ENCODE results near the gene GRAP2.

The GRAP2 gene

GRCh38 chr22:39979458-39979857 is 78.6 kb downstream of the GRAP2 start:
- TF ChIP-seq TEAD4 (IDR thresholded peaks at IDR 0.05) (no peak), TCF12 (IDR thresholded peaks at IDR 0.05; ENCODE audit: low read depth) (no peak), EP300 (IDR thresholded peaks at IDR 0.05; ENCODE audit: borderline replicate concordance) (no peak), YY1 (IDR thresholded peaks at IDR 0.05; ENCODE audit: low read depth) (no peak), RAD21 (IDR thresholded peaks at IDR 0.05; ENCODE audit: low read depth) (no peak), MAX (IDR thresholded peaks at IDR 0.05) (no peak), EGR1 (IDR thresholded peaks at IDR 0.05) (no peak), REST (IDR thresholded peaks at IDR 0.05; ENCODE audit: low read depth) (no peak), CEBPB (IDR thresholded peaks at IDR 0.05) (no peak), TAF1 (IDR thresholded peaks at IDR 0.05; ENCODE audit: low read depth) (no peak), NFIC (IDR thresholded peaks at IDR 0.05) (no peak), FOXM1 (IDR thresholded peaks at IDR 0.05; ENCODE audit: borderline replicate concordance, low read depth) (no peak), CREB1 (IDR thresholded peaks at IDR 0.05; ENCODE audit: low read depth) (no peak), ZBTB7A (IDR thresholded peaks at IDR 0.05; ENCODE audit: low read depth) (no peak)

- TF ChIP-seq RAD21 (IDR thresholded peaks at IDR 0.05; ENCODE audit: low read depth) (no peak), CREB1 (IDR thresholded peaks at IDR 0.05; ENCODE audit: low read depth) (no peak)
These were observed 79.7 kb downstream of the GRAP2 start for GRCh38 chr22:39980596-39980995.

GRCh38 chr22:39983346-39983745 is 82.5 kb downstream of the GRAP2 start:
- TF ChIP-seq YY1 (IDR thresholded peaks at IDR 0.05; ENCODE audit: low read depth): no peak
- TF ChIP-seq FOXM1 (IDR thresholded peaks at IDR 0.05; ENCODE audit: borderline replicate concordance, low read depth): no peak
- TF ChIP-seq TAF1 (IDR thresholded peaks at IDR 0.05; ENCODE audit: low read depth): no peak
- no peak for TF ChIP-seq USF1 (IDR thresholded peaks at IDR 0.05)
- TF ChIP-seq ZBTB7A (IDR thresholded peaks at IDR 0.05; ENCODE audit: low read depth): no peak
- no peak for TF ChIP-seq REST (IDR thresholded peaks at IDR 0.05; ENCODE audit: low read depth)
- TF ChIP-seq CREB1 (IDR thresholded peaks at IDR 0.05; ENCODE audit: low read depth): no peak
- TF ChIP-seq TCF12 (IDR thresholded peaks at IDR 0.05; ENCODE audit: low read depth): no peak
- no peak for TF ChIP-seq TEAD4 (IDR thresholded peaks at IDR 0.05)
- TF ChIP-seq EP300 (IDR thresholded peaks at IDR 0.05; ENCODE audit: borderline replicate concordance): no peak
- TF ChIP-seq NFIC (IDR thresholded peaks at IDR 0.05): no peak
- TF ChIP-seq CEBPB (IDR thresholded peaks at IDR 0.05): no peak
- no peak for TF ChIP-seq RAD21 (IDR thresholded peaks at IDR 0.05; ENCODE audit: low read depth)
- no peak for TF ChIP-seq MAX (IDR thresholded peaks at IDR 0.05)
- no peak for TF ChIP-seq EGR1 (IDR thresholded peaks at IDR 0.05)

GRCh38 chr22:39984006-39984405 is 83.1 kb downstream of the GRAP2 start:
- TF ChIP-seq RAD21 (IDR thresholded peaks at IDR 0.05; ENCODE audit: low read depth) (no peak), CEBPB (IDR thresholded peaks at IDR 0.05) (no peak), REST (IDR thresholded peaks at IDR 0.05; ENCODE audit: low read depth) (no peak), MAX (IDR thresholded peaks at IDR 0.05) (no peak), NFIC (IDR thresholded peaks at IDR 0.05) (no peak), ZBTB7A (IDR thresholded peaks at IDR 0.05; ENCODE audit: low read depth) (no peak), YY1 (IDR thresholded peaks at IDR 0.05; ENCODE audit: low read depth) (no peak), USF1 (IDR thresholded peaks at IDR 0.05) (no peak), TEAD4 (IDR thresholded peaks at IDR 0.05) (no peak), CREB1 (IDR thresholded peaks at IDR 0.05; ENCODE audit: low read depth) (no peak), EP300 (IDR thresholded peaks at IDR 0.05; ENCODE audit: borderline replicate concordance) (no peak), EGR1 (IDR thresholded peaks at IDR 0.05) (no peak), TAF1 (IDR thresholded peaks at IDR 0.05; ENCODE audit: low read depth) (no peak), FOXM1 (IDR thresholded peaks at IDR 0.05; ENCODE audit: borderline replicate concordance, low read depth) (no peak), TCF12 (IDR thresholded peaks at IDR 0.05; ENCODE audit: low read depth) (no peak)
